Adrenal gland (tissue), 12 donors: ENCODE data around the gene GBA3. TPM values are rescaled to one million over a fixed set of nuclear protein-coding genes. Genes with fewer than 3 reads are reported as not detected.

ENCODE experiments used
- DNase-seq, 7 donors: peaks; one replicate each; pipeline ENCODE4 v3.0.0-alpha.2; 2019 to 2020
- H3K27ac ChIP-seq, 5 donors: fragments of 200-600 bp; sonication (generic) in 4 of 5; 1 replicate in 3 of 5; 2 replicates in 2 of 5; pipeline versions ENCODE4 v1.5.1 to v1.8.0; 2016 to 2020; ENCODE audit warnings: mild to moderate bottlenecking in 1 of 5
- H3K27me3 ChIP-seq: fragments of 200-600 bp; 2 replicates; pipeline ENCODE4 v1.8.0; 2021
- H3K36me3 ChIP-seq, 2 donors: fragments of 200-600 bp; replicated peaks in 1 of 2; 1 replicate in 1 of 2; 2 replicates in 1 of 2; pipeline versions ENCODE4 v1.5.1 to v1.8.0; 2018 to 2022
- H3K4me1 ChIP-seq, 2 donors: fragments of 200-600 bp; replicated peaks in 1 of 2; 1 replicate in 1 of 2; 2 replicates in 1 of 2; pipeline versions ENCODE4 v1.5.1 to v1.8.0; 2018 to 2021
- H3K4me3 ChIP-seq, 4 donors: fragments of 200-600 bp; sonication (generic) in 3 of 4; one replicate each; pipeline ENCODE4 v1.5.1; 2016 to 2018
- H3K9me3 ChIP-seq, 3 donors: fragments of 200-600 bp; sonication (generic) in 1 of 3; replicated peaks in 1 of 3; 1 replicate in 2 of 3; 2 replicates in 1 of 3; pipeline versions ENCODE4 v1.5.1 to v1.8.0; 2016 to 2021
- POLR2A ChIP-seq, 2 donors: fragments of 450-650 bp; IDR thresholded peaks; one replicate each; pipeline ENCODE4 v1.6.1; 2017; ENCODE audit warnings: antibody characterized with exemption in 2 of 2, mild to moderate bottlenecking in 2 of 2, moderate library complexity in 1 of 2
- WGBS, 4 donors: extraction: QIAGEN DNeasy Blood & Tissue Kit in 2 of 4; methylation state at CpG; one replicate each; pipeline versions ENCODE4 v1.1.5 to v1.1.7; 2013 to 2017; 5-methylcytosine and 5-hydroxymethylcytosine counted together
- intact Hi-C, 2 donors: fragments of 100-400 bp; cut with DNase I; formaldehyde crosslinking; loops; one replicate each; pipeline versions ENCODE4 v1.14.1 to v1.15.0; 2022 to 2023
- polyA plus RNA-seq, 3 donors: library from polyadenylated mRNA; stranded (reverse); fragments of 200-250 nt in 2 of 3; fragments of 350-450 nt in 1 of 3; fragmentation: Illumina TruSeq in 1 of 3; extraction: RNeasy Lipid Tissue Mini Kit (QIAGEN cat#74804) in 1 of 3; gene quantifications; one replicate each; pipeline ENCODE4 v1.2.3, GENCODE V29; 2013 to 2014
- total RNA-seq, 9 donors: library from RNA; depleted of rRNA in 4 of 9; stranded (reverse); fragments of >200 nt in 4 of 9; fragments of 120-200 nt in 1 of 9; fragmentation: NEBNext Ultra II Directional in 1 of 9; extraction: Animal tissue kit (Norgen Biotek cat#: 25700) in 1 of 9; gene quantifications; one replicate each; pipeline versions ENCODE4 v1.1.0 to v1.2.4, GENCODE V29; 2013 to 2023
- TF ChIP-seq, protein P1 (sequence below), 6 experiments: fragments of 450-650 bp in 4 of 6; fragments of 200-600 bp in 2 of 6; sonication (generic) in 1 of 6; IDR thresholded peaks; 1 replicate in 5 of 6; 2 replicates in 1 of 6; pipeline versions ENCODE4 v1.5.1 to v1.8.0; 2016 to 2021; ENCODE audit warnings: antibody characterized with exemption in 6 of 6, mild to moderate bottlenecking in 2 of 6, moderate library complexity in 1 of 6
- donor health status: healthy with polysubstance abuse.
- donor health status: Bipolar disorder and iron deficiency.
- donor health status: DM: yes; HTN: yes; CAD: no.
- donor health status: DM: no; HTN: no; CAD: no.
- donor health status: DM: no; HTN: no; CAD: no.
- donor health status: DM: yes; HTN: yes; CAD: no.

GBA3 gene
- total and polyA plus RNA-seq, 12 donors: 0.07 to 0.45 (median 0.15) TPM; not detected in 6

DNA sequence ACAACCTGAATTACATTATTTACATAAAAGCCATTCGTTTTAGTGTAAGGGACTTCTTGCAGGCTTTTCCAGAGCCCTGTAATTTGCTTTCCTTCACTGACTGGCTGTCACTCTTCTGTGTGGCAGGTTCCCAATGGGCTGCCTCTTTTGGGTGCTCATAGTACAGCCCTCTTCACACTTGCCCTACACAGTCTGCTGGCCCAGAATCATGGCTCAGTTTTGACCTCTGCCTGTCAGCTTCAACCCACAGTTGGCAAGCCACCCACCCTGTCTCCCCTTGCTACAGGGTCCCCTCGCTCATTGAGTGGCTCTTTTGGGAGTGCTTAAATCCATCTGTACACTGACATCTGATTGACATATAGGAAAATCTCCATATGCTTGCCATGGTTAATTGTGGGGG lies 97.9 kb downstream of the GBA3 start:
- H3K4me3 ChIP-seq: no peak overlapping the region
- TF ChIP-seq, protein P1, sequence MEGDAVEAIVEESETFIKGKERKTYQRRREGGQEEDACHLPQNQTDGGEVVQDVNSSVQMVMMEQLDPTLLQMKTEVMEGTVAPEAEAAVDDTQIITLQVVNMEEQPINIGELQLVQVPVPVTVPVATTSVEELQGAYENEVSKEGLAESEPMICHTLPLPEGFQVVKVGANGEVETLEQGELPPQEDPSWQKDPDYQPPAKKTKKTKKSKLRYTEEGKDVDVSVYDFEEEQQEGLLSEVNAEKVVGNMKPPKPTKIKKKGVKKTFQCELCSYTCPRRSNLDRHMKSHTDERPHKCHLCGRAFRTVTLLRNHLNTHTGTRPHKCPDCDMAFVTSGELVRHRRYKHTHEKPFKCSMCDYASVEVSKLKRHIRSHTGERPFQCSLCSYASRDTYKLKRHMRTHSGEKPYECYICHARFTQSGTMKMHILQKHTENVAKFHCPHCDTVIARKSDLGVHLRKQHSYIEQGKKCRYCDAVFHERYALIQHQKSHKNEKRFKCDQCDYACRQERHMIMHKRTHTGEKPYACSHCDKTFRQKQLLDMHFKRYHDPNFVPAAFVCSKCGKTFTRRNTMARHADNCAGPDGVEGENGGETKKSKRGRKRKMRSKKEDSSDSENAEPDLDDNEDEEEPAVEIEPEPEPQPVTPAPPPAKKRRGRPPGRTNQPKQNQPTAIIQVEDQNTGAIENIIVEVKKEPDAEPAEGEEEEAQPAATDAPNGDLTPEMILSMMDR (IDR thresholded peaks at IDR 0.05): no peak
- no peak for TF ChIP-seq POLR2A (IDR thresholded peaks at IDR 0.05)
- H3K4me1 ChIP-seq: no peaks in the 10 kb centered on the region
- WGBS, 4 donors: 42 to 66% (median 58%) methylated on average over 2 of the region's 2 CpGs
- no peaks in the 10 kb centered on the region for H3K27me3 ChIP-seq
- intact Hi-C loops: no loop called here
- DNase-seq: no peak
- H3K27ac ChIP-seq: no peak overlapping the region
- H3K36me3 ChIP-seq: no peaks in the 10 kb centered on the region
- H3K9me3 ChIP-seq: no peaks in the 10 kb centered on the region

- H3K4me1 ChIP-seq: no peaks in the 10 kb centered on the region
- WGBS, 4 donors: 68 to 80% (median 73%) methylated on average over 5 of the region's 5 CpGs
- DNase-seq: no peak
- H3K9me3 ChIP-seq: no peaks in the 10 kb centered on the region
- intact Hi-C loops: no loop called here
- TF ChIP-seq, protein P1 (IDR thresholded peaks at IDR 0.05): no peak
- no peak overlapping the region for H3K4me3 ChIP-seq
- no peaks in the 10 kb centered on the region for H3K36me3 ChIP-seq
- no peak overlapping the region for H3K27ac ChIP-seq
- H3K27me3 ChIP-seq: no peaks in the 10 kb centered on the region
These were observed 102.0 kb downstream of the GBA3 start for GRCh38 chr4:22794732-22795131.

- Histone ChIP-seq H3K4me1 (no peaks in the 10 kb centered on the region), H3K9me3 (no peaks in the 10 kb centered on the region), H3K27ac (no peak overlapping the region), H3K36me3 (no peaks in the 10 kb centered on the region), H3K27me3 (no peaks in the 10 kb centered on the region), H3K4me3 (no peak overlapping the region)
- no peak for TF ChIP-seq POLR2A (IDR thresholded peaks at IDR 0.05)
- TF ChIP-seq, protein P1 (IDR thresholded peaks at IDR 0.05): no peak
- intact Hi-C loops: no loop called here
- DNase-seq: no peak
These were observed 108.7 kb downstream of the GBA3 start for GRCh38 chr4:22801391-22801790.

- no peaks in the 10 kb centered on the region for H3K9me3 ChIP-seq
- DNase-seq: no peak
- H3K36me3 ChIP-seq: no peaks in the 10 kb centered on the region
- H3K4me1 ChIP-seq: no peaks in the 10 kb centered on the region
- no peaks in the 10 kb centered on the region for H3K27me3 ChIP-seq
- intact Hi-C loops: no loop called here
- no peak overlapping the region for H3K27ac ChIP-seq
- H3K4me3 ChIP-seq: no peak overlapping the region
- 59 to 72% (median 65%) methylated on average over 4 of the region's 4 CpGs for WGBS, 4 donors
- no peak for TF ChIP-seq POLR2A (IDR thresholded peaks at IDR 0.05)
- TF ChIP-seq, protein P1 (IDR thresholded peaks at IDR 0.05): no peak
These were observed 110.1 kb downstream of the GBA3 start for GRCh38 chr4:22802876-22803275.
